GM21723 (cell line): Measurements from ENCODE around the gene ABCB6.
A peak's percentile ranks its signal among the peaks of the same experiment; 100 is the strongest.

ENCODE experiments used
- ATAC-seq: cut with Tn5 transposase; IDR thresholded peaks from one replicate; pipeline ENCODE4 v1.9.1; 2021; ENCODE audit warnings: mild to moderate bottlenecking, moderate library complexity; ENCODE audit not compliant: unreplicated experiment

The ABCB6 gene

DNA sequence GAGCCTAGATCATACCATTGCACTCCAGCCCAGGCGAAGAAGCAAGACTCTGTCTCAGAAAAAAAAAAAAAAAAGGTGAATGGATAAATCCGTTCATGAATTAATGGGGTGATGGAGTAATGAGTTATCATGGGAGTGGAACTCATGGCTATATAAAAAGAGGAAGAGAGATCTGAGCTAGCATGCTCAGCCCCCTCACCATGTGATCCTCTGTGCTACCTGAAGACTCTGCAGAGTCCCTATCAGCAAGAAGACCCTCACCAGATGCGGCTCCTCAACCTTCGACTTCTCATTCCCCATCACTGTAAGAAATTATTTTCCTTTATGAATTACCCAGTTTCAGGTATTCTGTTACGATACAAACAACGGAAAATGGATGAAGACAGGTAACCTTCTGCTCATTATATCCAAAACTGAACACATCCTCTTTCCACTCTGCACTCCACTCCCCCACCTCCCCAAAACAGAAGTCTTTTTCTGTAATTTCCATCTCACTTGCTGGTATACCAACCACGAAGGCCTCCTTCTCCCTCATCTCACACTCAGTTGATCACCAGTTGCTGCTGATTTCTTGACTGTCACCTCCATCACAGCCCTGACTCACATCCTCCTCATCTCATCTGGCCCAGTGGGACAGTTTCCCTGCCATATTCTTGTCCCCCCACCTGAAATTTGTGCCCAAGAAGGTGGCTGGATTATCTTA lies 31.9 kb downstream of the ABCB6 start:
- no peak for ATAC-seq

DNA sequence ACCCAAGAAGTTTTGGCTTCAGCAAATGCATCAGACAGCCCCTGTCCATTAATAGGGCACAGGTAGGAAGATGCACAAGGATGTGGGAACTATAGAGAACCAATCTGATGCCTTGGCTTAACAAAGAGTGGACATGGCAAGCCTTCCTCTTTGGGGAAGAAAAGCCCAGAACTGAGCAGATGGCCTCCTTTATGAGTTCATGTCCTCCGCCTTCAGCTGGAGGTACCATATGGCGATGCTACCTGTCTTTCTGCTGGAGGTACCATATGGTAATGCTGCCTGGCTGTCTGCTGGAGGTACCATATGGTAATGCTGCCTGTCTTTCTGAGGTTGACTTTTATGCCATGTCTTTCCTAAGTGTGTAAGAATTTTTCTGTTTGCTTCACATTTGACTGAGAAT lies 34.6 kb downstream of the ABCB6 start:
- ATAC-seq = no peak

DNA sequence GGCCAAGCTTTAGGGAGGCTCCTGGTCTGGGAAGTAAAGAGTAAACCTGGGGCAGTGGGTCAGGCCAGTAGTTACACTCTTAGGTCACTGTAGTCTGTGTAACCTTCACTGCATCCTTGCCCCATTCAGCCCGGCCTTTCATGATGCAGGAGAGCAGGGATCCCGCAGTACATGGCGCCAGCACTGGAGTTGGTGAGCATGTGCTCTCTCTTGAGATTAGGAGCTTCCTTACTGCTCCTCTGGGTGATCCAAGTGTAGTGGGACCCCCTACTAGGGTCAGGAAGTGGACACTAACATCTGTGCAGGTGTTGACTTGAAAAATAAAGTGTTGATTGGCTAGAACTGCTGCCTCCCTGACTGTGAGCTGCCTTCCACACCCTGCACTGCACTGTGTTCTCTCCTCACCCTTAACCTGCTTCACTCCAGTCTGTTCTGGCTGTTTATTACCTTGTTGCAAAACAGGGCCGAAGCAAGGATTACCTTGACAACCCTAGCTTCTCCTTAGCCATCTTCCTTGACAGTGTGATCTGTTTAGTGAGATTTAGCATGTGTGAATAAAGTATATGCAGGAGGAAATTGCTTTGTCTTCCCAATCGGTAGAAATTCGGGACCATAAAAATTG lies 35.5 kb downstream of the ABCB6 start:
- ATAC-seq = no peak

GRCh38 chr2:219182331-219183150 lies 36.2 kb downstream of the ABCB6 start:
- no peak for ATAC-seq

GRCh38 chr2:219181531-219181930 lies 37.2 kb downstream of the ABCB6 start:
- no peak for ATAC-seq

DNA sequence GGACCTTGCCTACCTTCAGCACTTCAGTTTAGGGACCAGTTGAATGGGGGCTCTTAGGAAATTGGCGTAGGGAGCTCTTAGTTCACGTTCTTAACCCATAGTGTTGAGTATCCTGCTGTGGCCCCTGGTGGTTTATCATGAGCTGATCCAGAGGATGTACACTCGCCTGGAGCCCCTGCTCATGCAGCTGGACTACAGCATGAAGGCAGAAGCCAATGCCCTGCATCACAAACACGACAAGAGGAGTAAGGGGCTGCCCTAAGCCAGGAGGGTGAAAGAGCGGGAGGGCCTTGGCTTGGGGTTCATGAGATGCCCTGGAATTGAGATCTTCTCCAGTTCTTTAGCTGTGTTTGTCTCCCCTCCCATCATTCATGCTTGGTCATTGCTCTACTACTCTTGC lies 37.8 kb downstream of the ABCB6 start:
- no peak for ATAC-seq

- no peak for ATAC-seq
These were observed 38.9 kb downstream of the ABCB6 start for GRCh38 chr2:219179601-219180465.

DNA sequence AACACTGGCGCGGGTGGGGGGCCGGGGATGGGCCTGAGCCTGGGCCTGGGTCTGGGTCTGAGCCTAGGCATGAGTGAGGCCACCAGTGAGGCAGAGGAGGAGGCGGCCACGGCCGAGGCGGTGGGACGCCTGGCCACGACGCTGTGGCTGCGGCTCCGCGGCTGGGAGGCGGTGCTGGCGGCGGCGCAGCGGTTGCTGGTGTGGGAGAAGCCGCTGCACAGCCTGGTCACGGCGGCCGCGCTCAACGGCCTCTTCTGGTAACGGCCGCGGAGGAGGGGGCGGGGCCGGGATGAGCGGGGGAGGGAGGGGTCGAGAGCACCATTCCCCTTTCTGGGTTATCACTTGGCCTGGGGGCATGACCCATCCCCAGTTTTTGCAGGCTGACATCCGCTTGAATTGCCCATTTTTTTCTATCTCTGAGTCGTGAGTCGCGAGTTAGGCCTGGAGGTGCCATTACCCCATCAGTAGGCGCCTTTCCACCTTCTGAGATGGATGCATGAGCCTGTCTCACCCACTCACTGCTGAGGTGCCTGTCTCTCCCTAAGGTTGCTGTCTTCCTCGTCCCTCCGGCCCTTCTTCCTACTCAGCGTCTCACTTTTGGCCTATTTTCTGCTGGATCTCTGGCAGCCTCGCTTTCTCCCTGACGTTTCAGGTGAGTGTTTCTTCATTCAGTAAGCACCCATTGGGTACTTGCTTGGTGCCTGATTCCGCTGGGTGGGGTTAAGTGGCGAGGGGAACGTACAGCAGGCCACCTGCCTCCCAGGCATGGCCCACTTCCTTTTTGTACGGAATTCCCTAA lies 40.2 kb downstream of the ABCB6 start:
- peak; percentile 24 for ATAC-seq

DNA sequence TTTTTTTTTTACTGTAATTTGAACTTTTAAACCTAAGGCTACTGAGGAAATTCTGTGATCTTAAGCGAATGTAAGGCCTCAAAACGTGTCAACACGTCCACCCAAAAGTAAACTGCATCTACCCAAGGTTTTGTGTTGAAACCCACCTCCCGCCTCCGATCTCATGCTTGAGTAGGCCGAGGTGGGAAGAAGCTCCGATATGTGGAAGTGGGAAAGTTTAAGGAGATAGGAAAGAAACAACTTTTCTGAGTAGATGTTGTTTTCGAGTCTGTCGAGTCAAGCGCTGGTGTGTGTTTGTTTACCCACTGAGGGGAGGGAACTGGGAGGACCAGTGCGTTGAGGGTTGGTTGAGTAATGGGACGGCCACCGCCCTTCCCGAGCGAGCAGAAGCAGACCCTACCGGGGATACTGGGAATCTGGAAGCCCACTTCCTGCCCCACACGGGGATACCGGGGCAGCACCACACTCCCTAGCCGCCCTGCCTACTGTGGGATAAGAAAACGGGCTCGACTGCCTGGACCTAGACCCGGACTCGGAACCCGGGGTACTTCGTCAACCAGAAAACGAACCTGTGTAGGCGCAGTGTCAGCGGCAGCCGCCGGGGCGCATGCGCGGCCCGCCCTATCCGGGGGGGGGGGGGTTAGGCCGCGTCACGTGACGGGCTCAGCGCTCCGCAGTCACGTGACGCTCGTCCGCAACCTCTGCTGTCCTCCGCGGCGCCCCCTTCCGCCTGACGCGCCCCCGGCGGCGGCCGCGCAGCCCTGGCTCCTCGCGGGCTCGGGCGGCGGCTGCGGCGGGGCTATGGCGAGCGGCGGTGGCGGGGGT lies 41.0 kb downstream of the ABCB6 start, which contains the start of gene RETREG2:
RETREG2 (plus strand) TSS at position 724 of the 825 bp plus-strand sequence; CDS start at position 802, 78 bp downstream.
- ATAC-seq = peak; percentile 39

GRCh38 chr2:219176818-219177551 lies 41.8 kb downstream of the ABCB6 start, which contains the start of gene CNPPD1:
TSS of gene CNPPD1 (minus strand) at chr2:219176925. CDS start at chr2:219176828, 97 bp downstream.
- ATAC-seq = peak; percentile 73

DNA sequence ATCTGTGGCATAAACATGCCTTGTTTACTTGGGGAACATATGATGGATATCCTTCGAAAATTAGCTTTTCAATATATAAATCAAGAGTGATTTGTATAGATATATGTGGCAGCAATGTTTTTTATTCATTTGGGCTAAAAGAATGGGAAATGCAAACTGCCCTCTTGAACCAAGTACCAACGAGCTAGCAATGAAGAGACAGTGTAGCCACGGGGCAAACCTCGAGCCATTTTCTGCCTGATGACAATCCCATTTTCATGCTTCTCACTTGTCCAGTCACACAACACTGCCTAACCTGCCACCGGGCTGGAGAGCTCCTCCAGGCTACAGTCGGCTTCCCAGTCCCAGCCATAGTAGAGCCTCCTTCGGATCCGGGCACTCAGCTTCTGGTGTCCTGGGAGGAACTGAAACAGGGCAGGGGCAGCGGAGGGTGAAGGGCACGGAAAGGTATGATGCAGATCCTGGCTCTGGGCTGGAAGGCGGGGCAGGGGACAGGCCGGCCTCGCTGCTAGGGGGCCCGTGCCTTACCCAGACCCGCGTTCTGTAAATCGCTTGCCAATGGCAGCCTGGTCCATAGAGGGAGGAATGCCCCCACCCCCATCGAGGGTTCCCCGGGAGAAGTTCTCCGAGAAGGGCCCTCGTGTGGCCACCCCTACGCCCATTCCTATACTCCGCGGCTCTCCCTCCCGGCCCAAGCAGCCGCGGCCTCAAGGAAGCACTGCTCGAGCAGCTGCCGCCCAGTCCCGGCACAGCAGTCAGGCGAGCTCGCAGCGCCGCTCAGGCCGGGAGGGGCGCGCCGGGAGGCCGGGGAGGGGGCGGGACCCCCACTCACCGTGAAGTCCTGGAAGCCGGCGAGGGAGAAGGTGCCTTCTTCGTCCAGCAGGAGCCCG lies 42.6 kb downstream of the ABCB6 start:
- ATAC-seq = peak; percentile 31

GRCh38 chr2:219175486-219175885 lies 43.3 kb downstream of the ABCB6 start:
- no peak for ATAC-seq

DNA sequence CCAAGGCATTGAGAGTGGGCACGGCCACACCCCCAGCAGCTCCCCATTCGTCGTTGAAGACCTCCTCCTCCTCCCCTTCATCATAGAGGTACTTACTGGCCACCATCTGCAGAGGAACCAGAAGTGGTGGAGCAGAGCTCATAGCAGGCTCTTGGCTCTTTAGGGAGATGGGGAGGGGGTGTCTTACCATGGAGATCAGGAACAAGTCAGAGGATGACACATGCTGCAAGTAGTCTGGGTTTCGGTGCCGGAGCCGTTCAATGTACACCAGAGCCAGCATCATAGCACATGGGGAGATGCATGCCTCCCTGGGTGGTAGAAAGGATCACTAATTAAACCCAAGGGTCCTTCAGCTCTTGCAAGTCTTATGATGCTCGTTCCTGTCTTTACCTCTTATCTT lies 44.0 kb downstream of the ABCB6 start:
- ATAC-seq = no peak

DNA sequence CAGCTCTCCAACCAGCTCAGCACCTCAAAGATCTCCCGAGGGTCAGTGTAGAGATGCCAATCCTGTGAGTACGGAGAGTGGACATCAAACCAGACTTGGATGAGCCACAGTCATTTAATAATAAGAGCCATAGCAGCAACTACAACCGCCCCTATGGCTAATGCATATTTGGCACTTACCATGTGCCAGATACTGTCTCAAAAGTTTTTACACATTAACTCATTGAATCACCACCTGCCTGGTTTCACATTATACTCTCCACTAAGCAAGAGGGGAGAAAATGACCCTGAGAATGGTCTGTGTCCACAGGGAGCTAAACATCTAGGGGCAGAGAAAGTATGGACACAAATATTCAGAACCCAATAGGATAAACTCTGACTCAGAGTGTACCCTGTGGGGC lies 44.6 kb downstream of the ABCB6 start:
- no peak for ATAC-seq

DNA sequence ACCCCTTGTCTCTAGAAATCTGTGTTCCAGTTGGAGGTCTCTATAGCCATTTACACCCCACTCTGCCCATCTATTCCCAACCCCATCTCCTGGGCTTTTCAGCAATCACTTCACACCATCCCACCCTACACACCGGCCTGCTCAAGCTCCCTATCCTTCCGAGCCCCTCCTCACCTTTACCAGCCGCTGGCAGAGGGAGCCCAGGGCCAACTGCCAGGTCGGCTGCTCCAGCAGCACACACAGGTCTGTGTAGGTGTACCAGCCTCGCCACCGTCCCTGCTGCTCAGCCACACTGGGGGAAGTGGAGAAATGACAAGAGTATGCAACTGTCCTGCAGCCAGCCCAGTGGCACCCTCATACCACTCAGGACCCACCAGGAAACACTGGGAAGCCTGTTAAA lies 45.6 kb downstream of the ABCB6 start:
- no peak for ATAC-seq

DNA sequence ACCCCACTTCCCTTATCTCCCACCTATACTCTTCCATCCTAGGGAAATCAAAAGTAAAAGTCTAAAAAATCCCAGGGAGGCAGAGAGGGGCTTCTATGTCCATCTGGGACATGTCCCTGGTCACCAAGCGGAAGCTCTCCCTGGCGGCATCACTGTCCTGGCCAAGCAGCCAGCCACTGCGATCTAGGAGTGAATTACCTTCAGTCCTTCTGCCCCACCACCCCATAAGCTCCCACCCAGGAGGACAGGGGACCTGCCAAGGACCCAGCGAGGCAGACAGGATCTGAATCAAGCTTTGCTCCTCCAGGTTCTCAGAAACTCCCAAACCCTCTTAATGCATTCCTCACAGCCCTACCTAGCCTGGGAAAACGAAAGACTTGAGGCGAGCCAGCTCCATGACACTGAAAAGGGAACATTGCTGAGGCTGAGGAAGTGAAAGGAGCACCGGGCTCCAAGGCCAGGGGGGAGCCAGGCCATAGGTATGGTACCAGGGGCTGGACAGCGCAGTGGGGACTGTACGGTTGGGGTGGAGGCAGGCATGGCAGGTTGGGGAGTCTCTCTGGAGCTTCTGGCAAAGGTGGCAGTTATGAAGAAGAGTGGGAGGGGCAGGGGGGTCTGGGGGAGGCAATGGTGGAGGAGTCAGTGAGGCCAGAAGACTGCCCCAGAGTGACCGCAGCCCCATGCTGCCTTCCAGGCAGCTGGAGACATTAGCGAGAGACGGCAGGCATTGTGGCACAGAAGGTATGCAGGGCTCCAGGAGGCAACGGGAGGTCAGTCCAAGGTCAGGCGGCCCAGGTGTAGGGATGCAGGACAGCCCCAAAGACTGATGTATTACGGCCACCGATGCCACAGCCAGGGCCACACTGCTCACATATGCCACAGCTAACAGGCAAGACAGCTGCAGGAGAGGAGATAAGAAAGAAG lies 46.3 kb downstream of the ABCB6 start:
- ATAC-seq = no peak
